H9 (cell line): Measurements from ENCODE around the gene DPP8. TPM values are rescaled to one million over a fixed set of nuclear protein-coding genes. Genes with fewer than 3 reads are reported as not detected.
A peak's percentile ranks its signal among the peaks of the same experiment; 100 is the strongest.

Experiments used
- DNase-seq: peaks from one replicate; pipeline ENCODE4 v3.0.0-alpha.2; 2017
- H2AFZ ChIP-seq: one replicate; pipeline ENCODE4 v1.6.1; 2013; ENCODE audit warnings: mild to moderate bottlenecking, low read length, control low read depth, moderate library complexity
- H2AK5ac ChIP-seq: 2 replicates; pipeline ENCODE4 v1.6.1; 2013; ENCODE audit warnings: low read length, control low read depth, mixed read lengths; ENCODE audit not compliant: insufficient read length
- H2BK120ac ChIP-seq: one replicate; pipeline ENCODE4 v1.6.1; 2013; ENCODE audit warnings: low read depth, mild to moderate bottlenecking, low read length, control low read depth, inconsistent platforms; ENCODE audit not compliant: poor library complexity, severe bottlenecking
- H2BK12ac ChIP-seq: 2 replicates; pipeline ENCODE4 v1.6.1; 2013; ENCODE audit warnings: low read length, control low read depth, mixed read lengths, low read depth; ENCODE audit not compliant: insufficient read length
- H2BK15ac ChIP-seq: 2 replicates; pipeline ENCODE4 v1.6.1; 2013; ENCODE audit warnings: low read depth, low read length, control low read depth
- H2BK20ac ChIP-seq: one replicate; pipeline ENCODE4 v1.6.1; 2013; ENCODE audit warnings: low read depth, mild to moderate bottlenecking, low read length, control low read depth, inconsistent platforms; ENCODE audit not compliant: poor library complexity, severe bottlenecking
- H2BK5ac ChIP-seq: 2 replicates; pipeline ENCODE4 v1.6.1; 2013; ENCODE audit warnings: low read length, control low read depth, mixed read lengths; ENCODE audit not compliant: insufficient read length
- H3K14ac ChIP-seq: 2 replicates; pipeline ENCODE4 v1.6.1; 2013; ENCODE audit warnings: low read length, control low read depth; ENCODE audit not compliant: insufficient read depth
- H3K18ac ChIP-seq: 2 replicates; pipeline ENCODE4 v1.6.1; 2013; ENCODE audit warnings: low read depth, mild to moderate bottlenecking, mixed read lengths, low read length, control low read depth; ENCODE audit not compliant: insufficient read length
- H3K23ac ChIP-seq: 2 replicates; pipeline ENCODE4 v1.6.1; 2013; ENCODE audit warnings: low read length, control low read depth, mixed read lengths, low read depth; ENCODE audit not compliant: insufficient read length
- H3K23me2 ChIP-seq: 2 replicates; pipeline ENCODE4 v1.6.1; 2013; ENCODE audit warnings: low read depth, mild to moderate bottlenecking, mixed read lengths, low read length, control low read depth; ENCODE audit not compliant: insufficient read length, poor library complexity, severe bottlenecking
- H3K27ac ChIP-seq: 2 replicates; pipeline ENCODE4 v1.5.1; 2013; ENCODE audit warnings: low read length, control low read depth, mixed read lengths, low read depth; ENCODE audit not compliant: insufficient read length
- H3K27me3 ChIP-seq: 2 replicates; pipeline ENCODE4 v1.6.1; 2013; ENCODE audit warnings: low read length, control low read depth, inconsistent platforms; ENCODE audit not compliant: insufficient read depth
- H3K4ac ChIP-seq: 2 replicates; pipeline ENCODE4 v1.6.1; 2013; ENCODE audit warnings: low read depth, mild to moderate bottlenecking, control low read depth, inconsistent platforms, low read length, moderate library complexity
- H3K4me1 ChIP-seq: 2 replicates; pipeline ENCODE4 v1.6.1; 2013; ENCODE audit warnings: low read length, control low read depth, inconsistent platforms; ENCODE audit not compliant: insufficient read depth
- H3K4me2 ChIP-seq: 2 replicates; pipeline ENCODE4 v1.6.1; 2013; ENCODE audit warnings: low read length, control low read depth, mixed read lengths; ENCODE audit not compliant: insufficient read length, insufficient read depth
- H3K56ac ChIP-seq: 2 replicates; pipeline ENCODE4 v1.6.1; 2013; ENCODE audit warnings: low read depth, mild to moderate bottlenecking, mixed read lengths, low read length, control low read depth; ENCODE audit not compliant: insufficient read length
- H3K79me1 ChIP-seq: 2 replicates; pipeline ENCODE4 v1.6.1; 2013; ENCODE audit warnings: low read depth, mild to moderate bottlenecking, moderate library complexity, low read length, control low read depth, inconsistent platforms; ENCODE audit not compliant: insufficient read depth, poor library complexity, severe bottlenecking
- H3K79me2 ChIP-seq: 2 replicates; pipeline ENCODE4 v1.6.1; 2013; ENCODE audit warnings: low read length, control low read depth, inconsistent platforms; ENCODE audit not compliant: insufficient read depth
- H3K9ac ChIP-seq: 2 replicates; pipeline ENCODE4 v1.6.1; 2013; ENCODE audit warnings: low read length, control low read depth, mixed read lengths; ENCODE audit not compliant: insufficient read length; ENCODE audit errors: extremely low read depth
- H3K9me3 ChIP-seq: one replicate; pipeline ENCODE4 v1.6.1; 2013; ENCODE audit warnings: low read depth, low read length, inconsistent platforms; ENCODE audit not compliant: control insufficient read depth
- H3T11ph ChIP-seq: one replicate; pipeline ENCODE4 v1.6.1; 2013; ENCODE audit warnings: mild to moderate bottlenecking, low read length, control low read depth, inconsistent platforms
- H4K20me1 ChIP-seq: one replicate; pipeline ENCODE4 v1.6.1; 2013; ENCODE audit not compliant: control insufficient read depth, insufficient read length, insufficient read depth
- H4K5ac ChIP-seq: 2 replicates; pipeline ENCODE4 v1.6.1; 2013; ENCODE audit warnings: low read depth, mild to moderate bottlenecking, mixed read lengths, low read length, control low read depth; ENCODE audit not compliant: insufficient read length
- H4K8ac ChIP-seq: replicated peaks from 2 replicates; pipeline ENCODE4 v1.6.1; 2013; ENCODE audit warnings: low read length, control low read depth, mixed read lengths, low read depth; ENCODE audit not compliant: insufficient read length
- H4K91ac ChIP-seq: 2 replicates; pipeline ENCODE4 v1.6.1; 2013; ENCODE audit warnings: low read depth, mild to moderate bottlenecking, moderate library complexity, mixed read lengths, low read length, control low read depth; ENCODE audit not compliant: insufficient read length
- H3K27ac Mint-ChIP-seq, 3 experiments: 2 replicates in 2 of 3; 3 replicates in 1 of 3; pipeline ENCODE4 v1.8.0; 2020 to 2021; ENCODE audit warnings: mixed read lengths in 3 of 3, mild to moderate bottlenecking in 1 of 3, moderate library complexity in 1 of 3
- H3K27me3 Mint-ChIP-seq: 2 replicates; pipeline ENCODE4 v1.8.0; 2021; ENCODE audit warnings: low read depth, mild to moderate bottlenecking, moderate library complexity, mixed read lengths
- H3K36me3 Mint-ChIP-seq, 3 experiments: 2 replicates in 2 of 3; 3 replicates in 1 of 3; pipeline ENCODE4 v1.8.0; 2020 to 2021; ENCODE audit warnings: low read depth in 3 of 3, mixed read lengths in 3 of 3; ENCODE audit not compliant: insufficient read depth in 1 of 3
- H3K4me1 Mint-ChIP-seq, 2 experiments: 2 replicates each; pipeline ENCODE4 v1.8.0; 2020; ENCODE audit warnings: mixed read lengths in 2 of 2
- H3K4me3 Mint-ChIP-seq, 2 experiments: 2 replicates in 1 of 2; 3 replicates in 1 of 2; pipeline ENCODE4 v1.8.0; 2020 to 2021; ENCODE audit warnings: mild to moderate bottlenecking in 2 of 2, mixed read lengths in 2 of 2, moderate library complexity in 1 of 2
- H3K9me3 Mint-ChIP-seq, 2 experiments: 2 replicates in 1 of 2; 3 replicates in 1 of 2; pipeline ENCODE4 v1.8.0; 2020; ENCODE audit warnings: mild to moderate bottlenecking in 2 of 2, mixed read lengths in 2 of 2, moderate library complexity in 1 of 2
- CTCF ChIP-seq: fragments of 200-600 bp; sonication (generic); conservative IDR thresholded peaks from 3 replicates; pipeline ENCODE4 v1.8.0; 2021; ENCODE audit warnings: antibody characterized with exemption, mild to moderate bottlenecking
- total RNA-seq: library from RNA; stranded (reverse); gene quantifications from 2 replicates; pipeline ENCODE4 v1.2.1, GENCODE V29; 2021

The DPP8 gene
- total RNA-seq, 1 experiment from 2014 or later = 26.6 TPM

- no peak for TF ChIP-seq CTCF
- H3K4me1 Mint-ChIP-seq = peaks cover 75 to 78% of the 10 kb centered on the region in 2 experiments
- Histone ChIP-seq H2BK120ac (no peak overlapping the region), H2BK20ac (no peak overlapping the region), H2AFZ (no peak overlapping the region), H2BK12ac (no peak overlapping the region), H3K27me3 (no peaks in the 10 kb centered on the region; the same call in 1 of the 2 replicates), H3K56ac (no peak overlapping the region), H3K27ac (no peak overlapping the region), H3K18ac (no peak overlapping the region), H3K4me1 (peaks cover 29% of the 10 kb centered on the region; the same call in 1 of the 2 replicates), H3K9me3 (no peaks in the 10 kb centered on the region), H4K5ac (no peak overlapping the region), H4K20me1 (no peaks in the 10 kb centered on the region), H2AK5ac (no peak overlapping the region), H3K4ac (no peak overlapping the region), H3K9ac (no peak overlapping the region), H3K23me2 (no peaks in the 10 kb centered on the region), H3K4me2 (no peak overlapping the region), H4K91ac (no peak overlapping the region), H3T11ph (no peak overlapping the region), H3K79me2 (no peaks in the 10 kb centered on the region; the same call in 1 of the 2 replicates), H3K23ac (no peak overlapping the region), H3K14ac (no peak overlapping the region; the same call in 1 of the 2 replicates), H2BK15ac (no peak overlapping the region), H3K79me1 (no peaks in the 10 kb centered on the region), H2BK5ac (no peak overlapping the region), H4K8ac (no peak overlapping the region)
- no peak for DNase-seq
- peaks cover 5% of the 10 kb centered on the region for H3K27me3 Mint-ChIP-seq
- no peak overlapping the region for H3K4me3 Mint-ChIP-seq
- H3K36me3 Mint-ChIP-seq = peaks cover 7 to 13% (median 10%) of the 10 kb centered on the region in 3 experiments
- no peaks in the 10 kb centered on the region; a peak in 1 of 5 replicates for H3K9me3 Mint-ChIP-seq
- H3K27ac Mint-ChIP-seq = peak overlapping the region in 2 of 3 experiments; percentile 34 to 97; a peak in 2 of 7 replicates
Observed at GRCh38 chr15:65413051-65413759, 104.3 kb downstream of the DPP8 start.
